GM18520 (cell line): ENCODE results near the gene TRRAP.

Experiments
- ATAC-seq: cut with Tn5 transposase; IDR thresholded peaks from one replicate; pipeline ENCODE4 v1.9.1; 2021; ENCODE audit not compliant: unreplicated experiment

TRRAP gene

GRCh38 chr7:99003419-99003818 lies 125.1 kb downstream of the TRRAP start:
- no peak for ATAC-seq

GRCh38 chr7:99004216-99004615 lies 125.9 kb downstream of the TRRAP start:
- ATAC-seq: no peak

- ATAC-seq: no peak
Measured at GRCh38 chr7:99004781-99005500, 126.6 kb downstream of the TRRAP start.

GRCh38 chr7:99005776-99006175 lies 127.4 kb downstream of the TRRAP start:
- no peak for ATAC-seq

- ATAC-seq: no peak
Measured at GRCh38 chr7:99006739-99007424, 128.6 kb downstream of the TRRAP start.

- no peak for ATAC-seq
Measured at GRCh38 chr7:99008181-99008631, 129.9 kb downstream of the TRRAP start.

GRCh38 chr7:99008921-99009530 lies 130.7 kb downstream of the TRRAP start:
- no peak for ATAC-seq

GRCh38 chr7:99010281-99010680 lies 131.9 kb downstream of the TRRAP start:
- ATAC-seq: no peak

GRCh38 chr7:99011341-99011705 lies 133.0 kb downstream of the TRRAP start:
- ATAC-seq: no peak

GRCh38 chr7:99011706-99012404 lies 133.5 kb downstream of the TRRAP start:
- ATAC-seq: no peak

- no peak for ATAC-seq
Measured at GRCh38 chr7:99012722-99013121, 134.4 kb downstream of the TRRAP start.

- ATAC-seq: no peak
Measured at GRCh38 chr7:99013266-99014112, 135.2 kb downstream of the TRRAP start.

GRCh38 chr7:99014113-99014985 lies 136.0 kb downstream of the TRRAP start:
- ATAC-seq: no peak

GRCh38 chr7:99016196-99016595 lies 137.9 kb downstream of the TRRAP start:
- ATAC-seq: no peak

- ATAC-seq: no peak
Measured at GRCh38 chr7:99019523-99020412, 141.4 kb downstream of the TRRAP start.

- no peak for ATAC-seq
Measured at GRCh38 chr7:99020413-99020715, 142.0 kb downstream of the TRRAP start.

- ATAC-seq: no peak
Measured at GRCh38 chr7:99021941-99022560, 143.7 kb downstream of the TRRAP start.

GRCh38 chr7:99024066-99024465 lies 145.7 kb downstream of the TRRAP start:
- no peak for ATAC-seq
